ENCODE measurements around the gene TMEM123.

The TMEM123 gene, protein sequence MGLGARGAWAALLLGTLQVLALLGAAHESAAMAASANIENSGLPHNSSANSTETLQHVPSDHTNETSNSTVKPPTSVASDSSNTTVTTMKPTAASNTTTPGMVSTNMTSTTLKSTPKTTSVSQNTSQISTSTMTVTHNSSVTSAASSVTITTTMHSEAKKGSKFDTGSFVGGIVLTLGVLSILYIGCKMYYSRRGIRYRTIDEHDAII

DNA sequence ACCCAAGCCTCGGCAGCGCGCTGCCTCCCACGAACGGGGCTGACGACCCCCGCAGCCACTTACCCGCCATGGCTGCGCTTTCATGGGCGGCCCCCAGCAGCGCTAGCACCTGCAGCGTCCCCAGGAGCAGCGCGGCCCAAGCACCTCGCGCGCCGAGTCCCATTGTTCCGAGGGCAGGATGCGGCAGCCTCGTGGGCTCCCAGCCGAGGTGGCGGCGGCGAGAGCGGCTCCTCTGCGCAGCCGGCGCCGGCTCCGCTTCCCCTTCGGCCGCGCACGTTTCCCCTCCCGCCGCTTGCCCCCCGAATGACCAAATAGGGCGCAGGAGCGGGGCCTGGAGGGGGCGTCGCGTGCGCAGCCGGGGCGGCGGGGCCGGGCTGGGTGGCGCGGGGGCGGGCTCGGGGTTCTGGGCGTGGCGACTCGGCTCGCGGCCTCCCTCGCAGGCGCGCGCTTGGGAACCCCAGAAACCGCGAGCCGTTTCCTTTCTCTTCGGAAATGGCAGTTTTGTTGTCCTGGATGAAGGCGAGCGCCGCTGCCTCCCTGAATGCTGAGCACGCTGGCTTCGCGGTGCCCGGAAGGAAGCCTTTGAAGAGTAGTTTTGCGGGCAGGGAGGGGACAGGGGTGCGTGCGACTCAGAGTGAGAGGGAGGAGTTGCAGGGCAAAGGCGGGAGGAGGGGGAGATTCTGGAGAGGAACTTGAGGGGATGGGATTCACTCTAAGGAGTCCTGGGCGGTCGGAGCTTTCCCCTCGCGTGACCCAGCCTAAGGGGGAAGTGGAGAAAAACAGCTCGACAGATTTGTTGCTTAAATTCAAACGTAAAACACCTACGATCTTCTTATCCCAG lies at the start of gene TMEM123:
Gene TMEM123, minus strand, starts transcription at position 305 of the 841 bp plus-strand sequence. Its CDS starts 142 bp downstream, at position 163.
- DNase-seq: no peak

DNA sequence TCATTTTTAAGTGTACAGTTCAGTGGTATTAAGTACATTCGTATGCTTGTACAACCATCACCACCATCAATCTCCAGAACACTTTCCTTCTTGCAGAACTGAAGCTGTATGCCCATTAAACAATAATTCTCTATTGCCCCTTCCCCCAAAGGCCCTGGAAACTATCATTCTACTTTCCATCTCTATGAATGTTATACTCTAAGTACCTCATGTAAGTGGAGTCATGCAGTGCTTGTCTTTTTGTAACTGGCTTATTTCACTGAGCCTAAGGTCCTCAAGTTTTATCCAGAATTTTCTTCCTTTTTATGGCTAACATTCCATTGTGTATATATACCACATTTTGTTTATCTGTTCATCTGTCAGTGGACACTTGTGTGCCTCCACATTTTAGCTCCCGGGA lies 48.3 kb upstream of the TMEM123 start:
- DNase-seq: no peak

DNA sequence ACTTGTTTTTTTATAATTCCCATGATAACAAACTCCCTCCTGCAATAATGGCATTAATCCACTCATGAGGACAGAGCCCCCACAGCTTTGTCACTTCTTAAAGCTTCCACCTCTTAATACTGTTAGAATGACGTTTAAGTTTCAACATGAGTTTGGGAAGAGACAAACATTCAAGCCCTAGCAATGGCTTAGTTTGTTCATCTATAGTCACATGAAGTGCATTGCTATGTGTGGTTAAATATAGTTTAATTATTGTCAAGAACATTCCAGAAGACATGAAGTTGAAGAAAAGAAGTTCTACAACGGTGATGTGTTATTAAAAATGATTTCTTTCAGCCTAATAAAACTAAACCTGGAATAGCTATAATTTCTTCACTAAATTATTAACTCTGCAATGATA lies 47.4 kb upstream of the TMEM123 start:
- no peak for DNase-seq

DNA sequence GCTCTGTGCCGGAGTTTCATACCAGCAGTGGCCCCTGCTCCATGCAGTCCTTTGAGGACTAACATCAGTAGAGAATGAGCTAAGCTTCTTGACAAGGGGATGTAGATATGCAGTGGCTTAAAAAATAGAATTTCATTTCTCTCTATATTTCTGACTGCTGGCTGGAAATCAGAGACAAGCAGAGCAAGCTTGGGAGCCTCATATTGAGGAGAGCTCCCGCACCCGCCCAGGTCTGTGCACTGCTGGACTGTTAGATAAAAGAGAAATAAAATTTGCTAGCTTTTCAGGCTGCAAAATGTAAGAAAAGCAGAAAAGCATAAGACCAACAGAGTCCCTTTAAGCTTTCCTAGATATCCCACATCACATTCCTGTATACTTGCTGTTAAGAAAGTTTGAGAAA lies 46.6 kb upstream of the TMEM123 start:
- no peak for DNase-seq

GRCh38 chr11:102497061-102497460 lies 44.5 kb upstream of the TMEM123 start:
- no peak for DNase-seq

GRCh38 chr11:102495161-102496042 lies 42.8 kb upstream of the TMEM123 start:
- no peak for DNase-seq

DNA sequence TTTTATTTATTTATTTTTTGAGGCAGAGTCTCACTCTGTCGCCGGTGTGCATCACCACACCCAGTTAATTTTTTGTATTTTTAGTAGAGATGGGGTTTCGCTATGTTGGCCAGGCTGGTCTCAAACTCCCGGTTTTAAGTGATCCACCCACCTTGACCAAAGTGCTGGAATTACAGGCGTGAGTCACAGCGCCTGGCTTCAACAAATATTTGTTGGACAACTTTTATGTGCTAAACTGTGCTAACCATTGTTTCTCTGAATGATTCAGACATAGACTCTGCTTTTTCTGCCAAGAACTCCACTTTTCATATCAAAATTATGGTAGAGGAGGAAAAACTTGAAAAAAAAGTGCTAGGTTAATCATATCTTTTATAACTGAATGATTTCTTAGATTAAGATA lies 41.7 kb upstream of the TMEM123 start:
- no peak for DNase-seq

DNA sequence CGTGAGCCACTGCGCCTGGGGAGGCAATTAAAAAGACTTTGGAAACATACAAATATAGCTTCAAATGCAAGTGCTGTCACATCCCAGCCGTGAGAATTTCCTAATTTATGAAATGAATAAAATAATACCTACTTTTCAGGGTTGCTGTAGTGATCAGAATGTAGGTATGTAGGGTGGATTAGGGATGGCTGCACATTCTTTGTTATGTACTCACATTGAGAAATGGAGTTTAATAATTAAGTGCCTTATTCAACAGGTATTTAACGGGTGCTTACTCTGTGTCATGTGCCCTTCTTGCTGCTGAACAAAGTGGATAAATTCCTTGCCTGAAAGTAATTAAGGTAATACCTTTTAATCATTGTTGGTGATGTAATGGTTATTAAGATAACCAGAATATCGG lies 41.0 kb upstream of the TMEM123 start:
- DNase-seq: no peak

DNA sequence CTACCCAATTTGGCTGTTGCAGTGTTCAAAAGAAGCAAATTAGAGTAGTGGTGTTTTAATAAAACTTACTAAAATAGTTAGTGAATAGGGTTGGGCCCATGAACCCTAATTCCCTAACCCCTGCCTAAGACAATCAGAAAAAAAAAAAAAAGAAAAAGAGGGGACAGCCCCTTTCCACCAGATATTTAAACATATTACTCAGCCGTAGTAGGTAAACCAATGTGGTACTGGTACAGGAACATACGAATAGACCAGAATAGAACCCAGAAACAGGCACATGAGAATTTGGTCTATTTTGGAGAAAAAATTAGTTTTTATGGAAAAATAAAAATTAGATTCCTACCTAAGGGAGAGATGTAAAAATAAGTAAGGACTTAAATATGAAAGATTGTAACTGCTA lies 39.4 kb upstream of the TMEM123 start:
- DNase-seq: no peak

DNA sequence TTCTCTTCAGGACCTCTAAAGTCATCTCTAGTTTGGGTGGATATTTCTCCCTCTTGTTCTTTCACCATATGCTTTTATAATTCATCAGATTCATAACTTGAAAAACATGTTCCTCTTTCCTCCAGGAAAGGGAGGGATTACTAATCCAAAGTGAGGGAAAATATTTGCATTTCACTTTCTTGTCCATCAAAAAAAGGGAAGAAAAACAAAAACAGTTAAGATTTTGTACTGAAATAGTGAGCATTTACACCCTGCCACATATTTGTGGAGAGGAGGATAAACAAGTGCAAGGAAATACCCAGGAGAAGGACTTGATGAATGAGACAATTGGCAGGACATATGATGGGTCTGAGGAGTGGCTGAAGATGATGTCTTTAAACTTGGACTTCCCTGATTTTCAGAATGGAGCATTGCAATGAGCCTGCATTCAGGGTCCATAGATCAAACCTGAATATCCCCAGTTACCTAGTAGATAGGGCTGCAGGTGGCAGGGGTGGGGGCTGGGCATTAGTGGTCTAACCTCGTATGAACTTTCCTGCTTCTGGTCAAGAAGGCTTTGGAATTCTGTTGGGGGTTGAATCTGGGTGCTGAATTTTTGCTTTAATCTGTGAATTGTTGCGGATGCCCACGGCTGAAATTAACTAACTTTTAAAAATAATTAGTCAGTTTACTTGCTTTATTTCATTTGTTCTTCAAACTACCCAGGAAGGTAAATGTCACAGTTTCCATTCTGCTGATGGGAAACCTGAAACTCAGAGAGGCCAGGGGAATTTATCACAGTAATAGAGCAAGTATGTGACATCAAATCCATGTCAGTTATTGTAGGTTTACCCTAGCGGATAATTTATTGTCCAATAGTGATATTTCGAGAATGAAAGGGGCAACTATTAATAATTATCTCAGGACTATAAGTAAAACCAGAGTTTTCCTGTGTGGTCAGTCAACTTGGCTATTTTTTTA lies 36.9 kb upstream of the TMEM123 start:
- DNase-seq: no peak

DNA sequence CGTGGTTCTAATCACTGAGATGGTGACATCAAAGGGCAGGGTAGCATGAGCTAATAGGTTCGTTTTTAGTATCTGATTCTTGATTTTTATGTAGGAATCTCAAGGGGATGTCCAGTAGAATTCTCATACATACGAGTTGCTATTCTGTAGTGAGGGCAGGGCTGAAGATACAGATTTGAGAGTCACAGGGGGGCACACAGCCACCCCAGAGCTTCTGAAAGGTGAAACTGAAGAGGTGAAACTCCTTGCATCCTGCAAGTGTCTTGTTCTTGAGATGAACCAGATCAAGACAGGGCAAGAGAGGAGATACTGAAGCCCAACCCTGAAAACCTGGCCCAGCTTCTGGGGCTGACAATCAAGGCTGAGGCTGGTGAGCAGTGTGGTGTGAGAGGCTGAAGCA lies 35.6 kb upstream of the TMEM123 start:
- no peak for DNase-seq

DNA sequence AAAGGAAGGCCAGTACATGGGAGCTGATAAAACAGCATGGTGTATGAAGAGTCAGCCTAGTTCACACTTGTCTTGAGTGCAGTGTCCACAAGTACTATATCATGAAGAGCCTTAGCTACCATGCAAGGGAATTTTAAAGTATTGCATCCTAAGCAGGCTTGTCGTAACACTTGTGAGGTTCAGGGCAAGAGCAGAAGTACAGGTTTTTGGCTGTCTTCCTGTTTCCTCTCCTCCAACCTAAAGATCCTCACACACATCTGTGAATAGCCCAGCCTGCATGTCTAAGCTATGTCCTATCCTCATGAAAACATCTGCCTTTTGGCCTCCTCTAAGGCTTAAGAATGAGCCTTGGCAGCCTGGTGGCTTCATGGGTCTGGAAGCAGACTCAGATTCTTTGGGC lies 34.6 kb upstream of the TMEM123 start:
- no peak for DNase-seq

GRCh38 chr11:102486584-102486983 lies 34.0 kb upstream of the TMEM123 start:
- no peak for DNase-seq

DNA sequence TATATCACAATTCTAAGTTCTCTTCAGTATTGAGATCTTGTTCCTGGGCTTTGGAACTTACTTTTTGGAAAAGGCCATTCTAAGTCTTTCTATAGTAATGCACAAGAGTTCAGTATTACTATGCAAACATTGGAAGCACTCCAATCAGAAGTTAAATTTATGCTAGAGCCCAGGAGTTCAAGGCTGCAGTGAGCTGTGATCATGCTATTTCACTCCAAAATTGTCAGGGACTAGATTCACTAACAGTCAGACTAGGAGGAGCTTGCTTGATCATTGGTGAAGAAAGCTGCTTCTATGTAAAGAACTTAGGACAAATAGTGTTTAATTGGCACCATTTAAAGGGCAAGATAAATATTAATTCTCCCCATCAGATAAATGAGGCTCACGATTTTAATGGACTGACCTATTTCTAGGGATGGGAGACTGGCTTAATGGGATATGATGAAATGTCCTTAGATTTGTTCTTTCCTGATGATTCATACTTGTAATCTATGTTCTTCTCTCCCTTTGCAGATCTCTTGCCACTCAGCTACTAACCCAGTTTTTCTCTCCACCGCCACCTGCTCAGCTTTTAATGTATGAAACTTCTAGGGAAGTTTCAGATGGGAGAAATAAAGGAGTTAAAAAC lies 32.6 kb upstream of the TMEM123 start:
- DNase-seq: no peak

- DNase-seq: no peak
Observed at GRCh38 chr11:102482433-102482832, 29.9 kb upstream of the TMEM123 start.

DNA sequence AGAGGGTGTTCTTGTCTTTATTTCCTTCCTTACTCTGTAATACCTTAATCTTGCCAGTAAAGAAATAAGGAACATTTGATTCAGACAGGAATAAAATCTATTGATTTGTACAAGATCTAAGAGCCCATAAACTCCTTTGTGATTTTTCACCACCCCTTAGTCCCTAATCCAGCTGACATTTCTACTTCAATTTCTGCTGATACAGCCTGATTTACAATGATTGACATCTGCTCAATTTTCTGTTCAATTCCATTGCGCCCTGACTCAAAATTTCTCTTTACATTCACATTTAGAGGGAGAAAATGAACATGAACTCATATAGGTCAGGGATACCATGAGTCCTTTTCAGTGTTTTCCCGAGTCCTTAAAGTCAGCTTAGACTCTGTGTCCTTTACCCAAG lies 27.2 kb upstream of the TMEM123 start:
- no peak for DNase-seq

GRCh38 chr11:102478673-102479299 lies 26.2 kb upstream of the TMEM123 start:
- no peak for DNase-seq

GRCh38 chr11:102476812-102477211 lies 24.2 kb upstream of the TMEM123 start:
- no peak for DNase-seq

- DNase-seq: no peak
Observed at GRCh38 chr11:102476069-102476468, 23.5 kb upstream of the TMEM123 start.

- DNase-seq: no peak
Observed at GRCh38 chr11:102473543-102473942, 21.0 kb upstream of the TMEM123 start.

DNA sequence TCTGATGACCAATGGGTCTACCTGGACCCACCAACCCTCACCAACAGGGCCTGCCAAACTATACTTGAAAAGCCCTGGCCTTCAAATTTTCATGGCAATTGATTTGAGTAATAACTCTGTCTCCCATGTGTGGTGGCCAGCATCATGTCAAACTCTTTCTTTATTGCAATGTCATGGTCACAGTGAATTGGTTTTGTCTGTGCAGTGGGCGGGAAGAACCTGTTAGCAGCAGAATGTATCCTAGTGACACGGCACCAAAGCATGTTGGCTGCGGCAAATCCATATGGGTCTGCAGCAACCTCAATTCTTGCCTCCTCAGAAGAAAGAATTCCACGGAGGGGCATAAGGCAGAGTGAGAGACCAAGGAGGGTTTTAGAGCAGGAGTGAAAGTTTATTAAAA lies 19.6 kb upstream of the TMEM123 start:
- no peak for DNase-seq
